Gastroesophageal sphincter (tissue), 4 donors: ENCODE results near the gene SLC1A3. TPM values are rescaled to one million over a fixed set of nuclear protein-coding genes. Genes with fewer than 3 reads are reported as not detected.

Experiments
- ATAC-seq: fragments of 150-250 bp; one replicate; pipeline ENCODE4 v1.9.1; 2016; ENCODE audit warnings: mild to moderate bottlenecking, moderate library complexity
- H3K27ac ChIP-seq, 4 donors: fragments of 200-600 bp; sonication (generic) in 3 of 4; 1 replicate in 3 of 4; 2 replicates in 1 of 4; pipeline ENCODE4 v1.5.1; 2016 to 2019
- H3K27me3 ChIP-seq: fragments of 200-600 bp; sonication (generic); one replicate; pipeline ENCODE4 v1.5.1; 2019
- H3K36me3 ChIP-seq, 2 donors: fragments of 200-600 bp; sonication (generic); one replicate each; pipeline ENCODE4 v1.5.1; 2019; ENCODE audit warnings: control low read depth in 1 of 2
- H3K4me1 ChIP-seq, 3 donors: fragments of 200-600 bp; sonication (generic); 1 replicate in 2 of 3; 2 replicates in 1 of 3; pipeline ENCODE4 v1.5.1; 2016 to 2019; ENCODE audit warnings: control low read depth in 2 of 3
- H3K4me3 ChIP-seq, 2 donors: fragments of 200-600 bp; sonication (generic); one replicate each; pipeline ENCODE4 v1.5.1; 2019; ENCODE audit warnings: mild to moderate bottlenecking in 1 of 2, moderate library complexity in 1 of 2
- H3K9me3 ChIP-seq, 3 donors: fragments of 200-600 bp; sonication (generic); one replicate each; pipeline ENCODE4 v1.5.1; 2017 to 2019; ENCODE audit warnings: control low read depth in 2 of 3
- EP300 ChIP-seq: sonication (generic); formaldehyde crosslinking; IDR thresholded peaks from one replicate; pipeline ENCODE4 v1.6.1; 2017; ENCODE audit warnings: antibody characterized with exemption, mild to moderate bottlenecking
- POLR2A ChIP-seq, 2 donors: fragments of 450-650 bp; IDR thresholded peaks; one replicate each; pipeline ENCODE4 v1.6.1; 2017; ENCODE audit warnings: antibody characterized with exemption in 2 of 2, mild to moderate bottlenecking in 2 of 2, moderate library complexity in 1 of 2
- POLR2AphosphoS5 ChIP-seq: sonication (generic); formaldehyde crosslinking; IDR thresholded peaks from one replicate; pipeline ENCODE4 v1.6.1; 2017; ENCODE audit warnings: antibody characterized with exemption
- WGBS, 2 donors: methylation state at CpG; one replicate each; pipeline ENCODE4 v1.1.5; 2018; ENCODE audit warnings: low coverage in 1 of 2; 5-methylcytosine and 5-hydroxymethylcytosine counted together
- total RNA-seq, 4 donors: library from RNA; depleted of rRNA; stranded (reverse); fragments of >200 nt; gene quantifications; one replicate each; pipeline ENCODE4 v1.1.0, GENCODE V29; 2016
- TF ChIP-seq, protein P1 (sequence below), 4 experiments: fragments of 200-600 bp in 2 of 4; fragments of 450-650 bp in 2 of 4; sonication (generic) in 1 of 4; IDR thresholded peaks; one replicate each; pipeline ENCODE4 v1.5.1; 2017 to 2019; ENCODE audit warnings: antibody characterized with exemption in 4 of 4, mild to moderate bottlenecking in 2 of 4, moderate library complexity in 2 of 4

Gene SLC1A3
- total RNA-seq, 4 donors from 2014 or later, result 8.9 to 24.6 (median 16.4) TPM

DNA sequence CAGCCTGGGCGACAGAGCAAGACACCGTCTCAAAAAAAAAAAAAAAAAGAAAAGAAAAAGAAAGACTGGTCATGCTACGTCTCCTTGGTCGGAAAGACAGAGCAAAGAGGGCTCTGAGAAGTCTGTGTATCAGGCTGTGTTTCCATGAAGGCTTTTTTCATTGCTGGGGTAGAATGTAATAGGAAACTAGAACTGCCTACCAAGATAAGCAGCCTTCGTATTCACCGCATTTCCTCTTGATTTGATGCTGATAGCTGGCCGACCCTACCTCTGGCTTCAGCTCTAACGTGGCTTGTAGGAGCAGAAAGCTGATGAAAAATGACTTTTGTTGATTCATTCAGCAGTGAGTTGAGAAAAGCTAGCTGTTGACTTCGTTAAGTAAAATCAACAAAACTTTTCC, 17.4 kb downstream of the SLC1A3 start:
- no peak for ATAC-seq
- Histone ChIP-seq H3K36me3 (no peaks in the 10 kb centered on the region), H3K27ac (no peak overlapping the region), H3K9me3 (no peaks in the 10 kb centered on the region), H3K4me1 (no peaks in the 10 kb centered on the region), H3K4me3 (no peak overlapping the region), H3K27me3 (no peaks in the 10 kb centered on the region)
- TF ChIP-seq POLR2AphosphoS5 (no peak), POLR2A (IDR thresholded peaks at IDR 0.05) (no peak), EP300 (no peak)
- TF ChIP-seq, protein P1, sequence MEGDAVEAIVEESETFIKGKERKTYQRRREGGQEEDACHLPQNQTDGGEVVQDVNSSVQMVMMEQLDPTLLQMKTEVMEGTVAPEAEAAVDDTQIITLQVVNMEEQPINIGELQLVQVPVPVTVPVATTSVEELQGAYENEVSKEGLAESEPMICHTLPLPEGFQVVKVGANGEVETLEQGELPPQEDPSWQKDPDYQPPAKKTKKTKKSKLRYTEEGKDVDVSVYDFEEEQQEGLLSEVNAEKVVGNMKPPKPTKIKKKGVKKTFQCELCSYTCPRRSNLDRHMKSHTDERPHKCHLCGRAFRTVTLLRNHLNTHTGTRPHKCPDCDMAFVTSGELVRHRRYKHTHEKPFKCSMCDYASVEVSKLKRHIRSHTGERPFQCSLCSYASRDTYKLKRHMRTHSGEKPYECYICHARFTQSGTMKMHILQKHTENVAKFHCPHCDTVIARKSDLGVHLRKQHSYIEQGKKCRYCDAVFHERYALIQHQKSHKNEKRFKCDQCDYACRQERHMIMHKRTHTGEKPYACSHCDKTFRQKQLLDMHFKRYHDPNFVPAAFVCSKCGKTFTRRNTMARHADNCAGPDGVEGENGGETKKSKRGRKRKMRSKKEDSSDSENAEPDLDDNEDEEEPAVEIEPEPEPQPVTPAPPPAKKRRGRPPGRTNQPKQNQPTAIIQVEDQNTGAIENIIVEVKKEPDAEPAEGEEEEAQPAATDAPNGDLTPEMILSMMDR (IDR thresholded peaks at IDR 0.05), result no peak
- 64 to 66% methylated on average over 7 of the region's 9 CpGs for WGBS, 2 donors

DNA sequence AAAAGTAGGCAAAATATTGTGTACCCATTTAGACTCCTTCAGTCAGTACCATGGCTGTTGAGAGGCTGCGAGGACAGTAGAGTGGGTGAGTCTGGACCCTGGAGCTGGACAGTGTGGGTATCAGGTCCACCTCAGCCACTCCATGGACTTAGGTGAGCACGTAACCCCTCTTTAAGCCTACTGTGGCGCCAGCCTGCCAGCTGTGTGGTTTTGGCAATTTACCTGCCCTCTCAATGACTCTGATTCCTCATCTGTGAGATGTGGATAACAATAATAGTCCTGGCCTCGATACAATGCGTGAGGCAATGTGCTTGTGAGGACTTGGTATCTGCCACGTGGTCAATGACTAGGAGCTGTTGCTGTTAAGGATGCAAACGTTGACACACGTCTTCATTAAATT, 17.9 kb downstream of the SLC1A3 start:
- ATAC-seq, result no peak
- 80 to 81% methylated on average over 5 to 6 of the region's 8 CpGs for WGBS, 2 donors
- Histone ChIP-seq H3K9me3 (no peaks in the 10 kb centered on the region), H3K4me1 (no peaks in the 10 kb centered on the region), H3K36me3 (no peaks in the 10 kb centered on the region), H3K27ac (no peak overlapping the region), H3K27me3 (no peaks in the 10 kb centered on the region), H3K4me3 (no peak overlapping the region)
- TF ChIP-seq, protein P1 (IDR thresholded peaks at IDR 0.05), result no peak
- TF ChIP-seq POLR2A (IDR thresholded peaks at IDR 0.05) (no peak), EP300 (no peak), POLR2AphosphoS5 (no peak)

DNA sequence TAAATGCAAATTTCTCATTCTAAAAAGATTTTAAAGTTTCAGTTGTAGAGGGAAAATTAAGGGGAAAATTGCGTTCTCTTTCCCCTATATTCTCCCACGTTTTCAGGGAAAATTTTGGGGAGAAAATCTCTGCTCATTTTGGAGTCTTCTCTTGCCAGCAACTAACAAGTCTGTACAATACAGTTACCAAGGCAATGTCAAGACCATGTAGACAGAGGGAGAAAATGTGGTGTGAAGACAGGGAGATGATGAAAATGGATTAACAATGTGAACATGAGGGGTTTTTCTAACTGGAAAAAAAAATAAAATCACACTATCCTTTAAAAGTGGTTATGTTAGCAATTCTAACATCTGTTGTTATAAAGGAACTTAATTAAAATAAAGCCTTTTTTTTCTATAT, 22.3 kb downstream of the SLC1A3 start:
- Histone ChIP-seq H3K4me1 (peaks cover 0 to 10% (median 0%) of the 10 kb centered on the region in 3 donors), H3K27me3 (no peaks in the 10 kb centered on the region), H3K27ac (no peak overlapping the region), H3K9me3 (no peaks in the 10 kb centered on the region), H3K4me3 (no peak overlapping the region), H3K36me3 (peaks cover 0 to 6% of the 10 kb centered on the region in 2 donors)
- WGBS, 2 donors, result 68 to 70% methylated on average over 2 of the region's 2 CpGs
- ATAC-seq, result no peak
- TF ChIP-seq EP300 (no peak), POLR2AphosphoS5 (no peak)
- TF ChIP-seq, protein P1 (IDR thresholded peaks at IDR 0.05), result no peak

DNA sequence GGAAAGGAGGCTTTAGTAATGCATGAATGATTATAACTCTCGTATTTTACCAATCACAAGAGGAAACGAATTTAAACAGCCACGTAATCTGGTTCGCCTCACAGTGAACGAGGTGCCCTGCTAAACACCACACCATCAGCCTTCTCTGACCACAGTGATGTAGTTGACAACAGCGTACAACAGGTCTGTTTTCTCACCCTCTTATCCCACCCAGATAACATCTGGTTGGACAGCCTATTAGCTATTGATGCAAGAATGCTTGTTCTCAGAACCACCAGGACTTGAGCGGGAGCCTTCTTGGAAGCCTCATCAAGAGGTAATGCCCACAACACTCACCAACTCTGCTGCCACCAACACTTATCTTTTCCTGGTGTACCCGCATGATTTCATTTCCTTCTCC, 23.3 kb downstream of the SLC1A3 start:
- Histone ChIP-seq H3K27ac (no peak overlapping the region), H3K4me1 (peaks cover 0 to 10% (median 0%) of the 10 kb centered on the region in 3 donors), H3K4me3 (no peak overlapping the region), H3K27me3 (no peaks in the 10 kb centered on the region), H3K9me3 (no peaks in the 10 kb centered on the region), H3K36me3 (peaks cover 0 to 6% of the 10 kb centered on the region in 2 donors)
- WGBS, 2 donors, result 85 to 97% methylated on average over 7 to 8 of the region's 8 CpGs
- no peak for ATAC-seq
- no peak for TF ChIP-seq POLR2A (IDR thresholded peaks at IDR 0.05)
- TF ChIP-seq POLR2AphosphoS5, result no peak
- TF ChIP-seq, protein P1 (IDR thresholded peaks at IDR 0.05), result no peak
- no peak for TF ChIP-seq EP300

DNA sequence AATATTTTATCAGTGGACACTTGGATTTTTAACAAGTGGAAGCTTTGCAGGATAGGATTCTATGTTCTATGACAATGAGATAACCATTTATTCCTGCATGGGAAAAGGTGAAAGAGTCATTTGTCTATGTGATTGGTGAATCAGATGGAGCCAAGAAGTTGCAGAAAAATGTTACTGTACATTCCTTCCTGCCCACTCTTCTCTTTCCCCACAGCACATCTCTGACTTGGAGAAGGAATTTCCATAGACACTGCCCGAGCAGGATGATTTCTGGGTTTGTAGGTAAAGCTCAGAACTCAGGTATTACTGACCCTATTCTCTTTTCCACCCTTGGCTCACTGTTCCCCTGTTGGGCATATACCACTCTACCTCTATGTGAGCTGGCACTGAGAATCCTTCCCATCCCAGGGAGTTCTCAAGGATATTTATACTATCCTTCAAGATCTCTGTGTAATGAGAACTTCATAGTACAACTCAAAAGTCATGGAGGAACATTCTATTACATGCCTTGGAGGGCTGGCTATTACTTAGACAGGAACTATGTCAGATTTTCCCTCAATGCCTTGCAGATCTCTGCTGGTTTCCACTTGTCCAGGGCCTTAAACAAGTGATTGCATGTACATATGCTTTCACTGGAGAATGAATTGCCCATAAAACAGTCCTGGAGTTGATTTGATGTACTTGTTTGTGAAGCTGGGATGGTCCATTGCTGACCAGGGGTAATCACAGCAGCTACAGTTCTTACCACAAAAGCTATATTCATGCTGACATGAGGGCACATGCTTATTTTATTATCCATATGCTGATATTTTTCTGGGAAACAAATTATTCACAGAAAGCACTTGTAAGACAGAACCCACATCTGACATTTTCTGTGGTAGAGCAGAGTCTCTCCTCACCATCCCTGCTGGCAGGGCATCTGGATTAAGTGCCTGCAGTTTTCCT, 24.1 kb downstream of the SLC1A3 start:
- 60 to 62% methylated on average over 1 of the region's 1 CpG for WGBS, 2 donors
- H3K36me3 ChIP-seq, result peaks cover 0 to 6% of the 10 kb centered on the region in 2 donors
- TF ChIP-seq EP300 (no peak), POLR2AphosphoS5 (no peak), POLR2A (IDR thresholded peaks at IDR 0.05) (no peak)
- TF ChIP-seq, protein P1 (IDR thresholded peaks at IDR 0.05), result no peak
- no peaks in the 10 kb centered on the region for H3K27me3 ChIP-seq
- H3K27ac ChIP-seq, result no peak overlapping the region
- no peak overlapping the region for H3K4me3 ChIP-seq
- no peak for ATAC-seq
- H3K4me1 ChIP-seq, result peaks cover 0 to 10% (median 0%) of the 10 kb centered on the region in 3 donors
- H3K9me3 ChIP-seq, result no peaks in the 10 kb centered on the region
